IMR-90 (cell line): ENCODE measurements around the gene C1QTNF12. TPM values are rescaled to one million over a fixed set of nuclear protein-coding genes. Genes with fewer than 3 reads are reported as not detected.

Source experiments
- ATAC-seq: fragments of 200-7000 bp; cut with Tn5 transposase; 2 replicates; pipeline ENCODE4 v1.9.1; 2020; ENCODE audit warnings: low read depth, mild to moderate bottlenecking, moderate library complexity
- BruUV-seq: library from RNA; stranded (reverse); fragments of 400-500 nt; replicated peaks from 2 replicates; lab custom pipeline; 2021; lab: Mats Ljungman, UMichigan
- CTCF ChIA-PET: fragments of 300-600 bp; formaldehyde crosslinking; extraction: SDS; loops from one replicate; lab custom pipeline; 2021; ENCODE audit warnings: antibody characterized with exemption; lab: Yijun Ruan, JAX
- POLR2A ChIA-PET: fragments of 300-600 bp; sonication (Branson Sonifier 250); formaldehyde crosslinking; loops from one replicate; lab custom pipeline; 2022; ENCODE audit warnings: antibody characterized with exemption; ENCODE audit not compliant: unreplicated experiment; lab: Charles Lee
- DNase-seq: peaks from one replicate; pipeline ENCODE4 v3.0.0; 2013
- H2AFZ ChIP-seq: replicated peaks from 2 replicates; pipeline ENCODE3; 2013; ENCODE audit warnings: low read length, mild to moderate bottlenecking; ENCODE audit not compliant: poor library complexity
- H2AK5ac ChIP-seq: 2 replicates; pipeline ENCODE4 v1.6.1; 2013; ENCODE audit warnings: low read depth, low read length, inconsistent platforms
- H2AK9ac ChIP-seq: replicated peaks from 2 replicates; pipeline ENCODE3; 2013; ENCODE audit warnings: mild to moderate bottlenecking, low read depth, low read length, moderate library complexity; ENCODE audit not compliant: poor library complexity
- H2BK120ac ChIP-seq: 2 replicates; pipeline ENCODE4 v1.6.1; 2013; ENCODE audit warnings: low read depth, low read length, inconsistent platforms
- H2BK15ac ChIP-seq: 3 replicates; pipeline ENCODE4 v1.6.1; 2013; ENCODE audit warnings: low read depth, low read length, inconsistent platforms
- H2BK20ac ChIP-seq: 2 replicates; pipeline ENCODE4 v1.6.1; 2013; ENCODE audit warnings: low read depth, mild to moderate bottlenecking, inconsistent platforms, low read length, moderate library complexity
- H2BK5ac ChIP-seq: 2 replicates; pipeline ENCODE4 v1.6.1; 2013; ENCODE audit warnings: mild to moderate bottlenecking, low read depth, low read length, inconsistent platforms; ENCODE audit not compliant: poor library complexity, severe bottlenecking
- H3K14ac ChIP-seq: replicated peaks from 2 replicates; pipeline ENCODE4 v1.6.1; 2013; ENCODE audit warnings: low read depth, low read length, inconsistent platforms
- H3K18ac ChIP-seq: 2 replicates; pipeline ENCODE4 v1.6.1; 2013; ENCODE audit warnings: low read depth, low read length, control low read depth
- H3K23ac ChIP-seq: 2 replicates; pipeline ENCODE4 v1.6.1; 2013; ENCODE audit warnings: low read depth, low read length, inconsistent platforms
- H3K27ac ChIP-seq: 2 replicates; pipeline ENCODE4 v1.5.1; 2013; ENCODE audit warnings: mild to moderate bottlenecking, control low read depth, low read length; ENCODE audit not compliant: insufficient read depth
- H3K27me3 ChIP-seq: 2 replicates; pipeline ENCODE4 v1.6.1; 2013; ENCODE audit warnings: low read length; ENCODE audit not compliant: control insufficient read depth, insufficient read depth
- H3K36me3 ChIP-seq: 2 replicates; pipeline ENCODE4 v1.6.1; 2013; ENCODE audit warnings: low read length, mixed read lengths; ENCODE audit not compliant: control insufficient read depth, insufficient read depth
- H3K4ac ChIP-seq: 2 replicates; pipeline ENCODE4 v1.6.1; 2013; ENCODE audit warnings: low read depth, low read length, inconsistent platforms
- H3K4me1 ChIP-seq: 2 replicates; pipeline ENCODE4 v1.6.1; 2013; ENCODE audit warnings: low read length, mixed read lengths; ENCODE audit not compliant: control insufficient read depth, insufficient read depth
- H3K4me2 ChIP-seq: 2 replicates; pipeline ENCODE4 v1.6.1; 2013; ENCODE audit warnings: low read depth, mild to moderate bottlenecking, control low read depth, low read length, moderate library complexity
- H3K4me3 ChIP-seq: 2 replicates; pipeline ENCODE4 v1.5.1; 2013; ENCODE audit warnings: low read depth, mild to moderate bottlenecking, control low read depth, low read length, moderate library complexity; ENCODE audit not compliant: insufficient read depth
- H3K56ac ChIP-seq: 2 replicates; pipeline ENCODE4 v1.6.1; 2013; ENCODE audit warnings: low read length, inconsistent platforms; ENCODE audit not compliant: insufficient read depth; ENCODE audit errors: extremely low read depth
- H3K79me1 ChIP-seq, 2 experiments: 2 replicates each; pipeline ENCODE4 v1.6.1; 2013; ENCODE audit warnings: low read length in 2 of 2, inconsistent platforms in 1 of 2, low read depth in 1 of 2
- H3K9ac ChIP-seq: 2 replicates; pipeline ENCODE4 v1.6.1; 2013; ENCODE audit warnings: low read depth, low read length, control low read depth
- H3K9me1 ChIP-seq: 2 replicates; pipeline ENCODE4 v1.6.1; 2013; ENCODE audit warnings: low read length, inconsistent platforms; ENCODE audit not compliant: insufficient read depth
- H3K9me3 ChIP-seq: 2 replicates; pipeline ENCODE4 v1.6.1; 2013; ENCODE audit warnings: low read length; ENCODE audit not compliant: control insufficient read depth, insufficient read depth
- H4K20me1 ChIP-seq: 2 replicates; pipeline ENCODE4 v1.6.1; 2013; ENCODE audit warnings: low read length, inconsistent platforms; ENCODE audit not compliant: insufficient read depth
- H4K5ac ChIP-seq: 2 replicates; pipeline ENCODE4 v1.6.1; 2013; ENCODE audit warnings: mild to moderate bottlenecking, low read depth, low read length, control low read depth
- H4K8ac ChIP-seq, 2 experiments: 2 replicates each; pipeline ENCODE4 v1.6.1; 2013; ENCODE audit warnings: low read depth in 2 of 2, low read length in 2 of 2, control low read depth in 1 of 2, inconsistent platforms in 1 of 2
- H4K91ac ChIP-seq: 2 replicates; pipeline ENCODE4 v1.6.1; 2013; ENCODE audit warnings: low read depth, low read length, inconsistent platforms; ENCODE audit not compliant: insufficient read depth
- CEBPB ChIP-seq: IDR thresholded peaks from 2 replicates; pipeline ENCODE4 v1.6.1; 2012; ENCODE audit warnings: low read depth, low read length, improper control_type of control experiment
- MAFK ChIP-seq: IDR thresholded peaks from 2 replicates; pipeline ENCODE4 v1.6.1; 2012; ENCODE audit warnings: low read depth, low read length, improper control_type of control experiment
- MXI1 ChIP-seq: IDR thresholded peaks from 2 replicates; pipeline ENCODE4 v1.6.1; 2012; ENCODE audit warnings: low read depth, mild to moderate bottlenecking, low read length, moderate library complexity, borderline replicate concordance
- NFE2L2 ChIP-seq: fragments of 150-350 bp; IDR thresholded peaks from 2 replicates; pipeline ENCODE4 v1.6.1; 2016; ENCODE audit warnings: low read depth, mild to moderate bottlenecking, low read length
- POLR2A ChIP-seq: IDR thresholded peaks from 2 replicates; pipeline ENCODE4 v1.6.1; 2012; ENCODE audit warnings: mild to moderate bottlenecking, low read depth, low read length
- RAD21 ChIP-seq: IDR thresholded peaks from 2 replicates; pipeline ENCODE4 v1.6.1; 2012; ENCODE audit warnings: low read length, improper control_type of control experiment
- RCOR1 ChIP-seq: IDR thresholded peaks from 2 replicates; pipeline ENCODE4 v1.6.1; 2012; ENCODE audit warnings: mild to moderate bottlenecking, low read length, improper control_type of control experiment; ENCODE audit not compliant: insufficient replicate concordance
- RFX5 ChIP-seq: IDR thresholded peaks from 2 replicates; pipeline ENCODE4 v1.8.0; 2012; ENCODE audit warnings: low read depth, mild to moderate bottlenecking, low read length, moderate library complexity
- SMC3 ChIP-seq: fragments of 150-350 bp; IDR thresholded peaks from 2 replicates; pipeline ENCODE4 v1.6.1; 2016; ENCODE audit warnings: low read depth, mild to moderate bottlenecking, antibody characterized with exemption, low read length, moderate library complexity
- WGBS, 2 experiments: methylation state at CpG; one replicate each; pipeline versions ENCODE4 v1.1.5 to v1.1.7; 2013; ENCODE audit warnings: missing lambda C conversion rate in 2 of 2; ENCODE audit not compliant: insufficient read length in 1 of 2; ENCODE audit errors: extremely low coverage in 2 of 2; 5-methylcytosine and 5-hydroxymethylcytosine counted together
- dilution Hi-C: fragments of 300-500 bp; cut with HindIII; formaldehyde crosslinking; loops from one replicate; pipeline ENCODE4 v1.14.3; 2018; ENCODE audit warnings: low sequenced_read_pairs; ENCODE audit not compliant: unreplicated experiment
- in situ Hi-C: fragments of 300-500 bp; cut with MboI; formaldehyde crosslinking; loops from 3 replicates; pipeline ENCODE4 v1.14.3; 2019; ENCODE audit warnings: low sequenced_read_pairs, inconsistent platforms, mixed read lengths
- intact Hi-C: fragments of 100-400 bp; cut with micrococcal nuclease; formaldehyde crosslinking; loops from 2 replicates; pipeline ENCODE4 v1.10.0; 2022
- polyA plus RNA-seq, 3 experiments: library from polyadenylated mRNA; depleted of rRNA; stranded (reverse); fragments of >200 nt; gene quantifications; 2 replicates each; pipeline ENCODE4 v1.2.3, GENCODE V29; 2012; ENCODE audit warnings: low replicate concordance in 1 of 3
- total RNA-seq: library from RNA; depleted of rRNA; stranded (reverse); fragments of >200 nt; gene quantifications from 2 replicates; pipeline ENCODE4 v1.2.3, GENCODE V29; 2012
- TF ChIP-seq, protein P1 (sequence below): fragments of 150-350 bp; IDR thresholded peaks from 2 replicates; pipeline ENCODE4 v1.6.1; 2017; ENCODE audit warnings: mild to moderate bottlenecking, antibody characterized with exemption, low read length, low read depth
- TF ChIP-seq, protein P2 (sequence below): fragments of 150-350 bp; IDR thresholded peaks from 2 replicates; pipeline ENCODE4 v1.6.1; 2016; ENCODE audit warnings: low read depth, mild to moderate bottlenecking, low read length, moderate library complexity, borderline replicate concordance
- TF ChIP-seq, protein P3 (sequence below): conservative IDR thresholded peaks from 2 replicates; pipeline ENCODE4 v1.5.1; 2012; ENCODE audit warnings: mild to moderate bottlenecking, low read depth, low read length, improper control_type of control experiment

The C1QTNF12 gene
- total and polyA plus RNA-seq, 2 of the 4 experiments (the other 2 are of a cell fraction) = 0.36 to 1.1 TPM

GRCh38 chr1:1212780-1213344 is 33.7 kb downstream of the C1QTNF12 start:
- Histone ChIP-seq H3K4ac (no peak overlapping the region), H3K14ac (no peak overlapping the region), H2BK20ac (no peak overlapping the region), H3K4me2 (no peak overlapping the region), H4K20me1 (peaks cover 8% of the 10 kb centered on the region), H2BK15ac (no peak overlapping the region), H2AK5ac (no peak overlapping the region), H4K91ac (no peak overlapping the region), H2AFZ (no peak overlapping the region), H2AK9ac (no peak overlapping the region), H3K36me3 (peaks cover 18% of the 10 kb centered on the region), H2BK120ac (no peak overlapping the region), H3K27ac (no peak overlapping the region), H2BK5ac (no peak overlapping the region), H4K8ac (no peak overlapping the region), H3K9me1 (no peaks in the 10 kb centered on the region), H4K5ac (no peak overlapping the region), H3K27me3 (no peaks in the 10 kb centered on the region), H3K4me1 (peaks cover 9% of the 10 kb centered on the region), H3K9ac (no peak overlapping the region), H3K9me3 (no peaks in the 10 kb centered on the region), H3K56ac (no peak overlapping the region), H3K4me3 (no peak overlapping the region), H3K23ac (no peak overlapping the region), H3K18ac (no peak overlapping the region), H3K79me1 (0 out of 4 replicates have a peak, but pooled peaks cover 0 to 6% of the 10 kb centered on the region in 2 experiments)
- CTCF ChIA-PET = no interaction called here
- POLR2A ChIA-PET = no interaction called here
- dilution Hi-C loops = no loop called here
- no TSS peak for BruUV-seq
- DNase-seq (peak; percentile 11), ATAC-seq (no peak)
- intact Hi-C loops = no loop called here
- 66% methylated on average over 10 of the region's 24 CpGs; no CpG with 5 or more reads in 1 of the 2 experiments for WGBS, 2 experiments
- TF ChIP-seq, protein P1, sequence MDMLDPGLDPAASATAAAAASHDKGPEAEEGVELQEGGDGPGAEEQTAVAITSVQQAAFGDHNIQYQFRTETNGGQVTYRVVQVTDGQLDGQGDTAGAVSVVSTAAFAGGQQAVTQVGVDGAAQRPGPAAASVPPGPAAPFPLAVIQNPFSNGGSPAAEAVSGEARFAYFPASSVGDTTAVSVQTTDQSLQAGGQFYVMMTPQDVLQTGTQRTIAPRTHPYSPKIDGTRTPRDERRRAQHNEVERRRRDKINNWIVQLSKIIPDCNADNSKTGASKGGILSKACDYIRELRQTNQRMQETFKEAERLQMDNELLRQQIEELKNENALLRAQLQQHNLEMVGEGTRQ = no peak
- TF ChIP-seq RCOR1 (no peak), RAD21 (no peak), CEBPB (no peak), MXI1 (no peak), SMC3 (no peak), POLR2A (no peak), NFE2L2 (no peak), RFX5 (no peak), MAFK (no peak)
- TF ChIP-seq, protein P2, sequence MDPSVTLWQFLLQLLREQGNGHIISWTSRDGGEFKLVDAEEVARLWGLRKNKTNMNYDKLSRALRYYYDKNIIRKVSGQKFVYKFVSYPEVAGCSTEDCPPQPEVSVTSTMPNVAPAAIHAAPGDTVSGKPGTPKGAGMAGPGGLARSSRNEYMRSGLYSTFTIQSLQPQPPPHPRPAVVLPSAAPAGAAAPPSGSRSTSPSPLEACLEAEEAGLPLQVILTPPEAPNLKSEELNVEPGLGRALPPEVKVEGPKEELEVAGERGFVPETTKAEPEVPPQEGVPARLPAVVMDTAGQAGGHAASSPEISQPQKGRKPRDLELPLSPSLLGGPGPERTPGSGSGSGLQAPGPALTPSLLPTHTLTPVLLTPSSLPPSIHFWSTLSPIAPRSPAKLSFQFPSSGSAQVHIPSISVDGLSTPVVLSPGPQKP = no peak
- TF ChIP-seq, protein P3, sequence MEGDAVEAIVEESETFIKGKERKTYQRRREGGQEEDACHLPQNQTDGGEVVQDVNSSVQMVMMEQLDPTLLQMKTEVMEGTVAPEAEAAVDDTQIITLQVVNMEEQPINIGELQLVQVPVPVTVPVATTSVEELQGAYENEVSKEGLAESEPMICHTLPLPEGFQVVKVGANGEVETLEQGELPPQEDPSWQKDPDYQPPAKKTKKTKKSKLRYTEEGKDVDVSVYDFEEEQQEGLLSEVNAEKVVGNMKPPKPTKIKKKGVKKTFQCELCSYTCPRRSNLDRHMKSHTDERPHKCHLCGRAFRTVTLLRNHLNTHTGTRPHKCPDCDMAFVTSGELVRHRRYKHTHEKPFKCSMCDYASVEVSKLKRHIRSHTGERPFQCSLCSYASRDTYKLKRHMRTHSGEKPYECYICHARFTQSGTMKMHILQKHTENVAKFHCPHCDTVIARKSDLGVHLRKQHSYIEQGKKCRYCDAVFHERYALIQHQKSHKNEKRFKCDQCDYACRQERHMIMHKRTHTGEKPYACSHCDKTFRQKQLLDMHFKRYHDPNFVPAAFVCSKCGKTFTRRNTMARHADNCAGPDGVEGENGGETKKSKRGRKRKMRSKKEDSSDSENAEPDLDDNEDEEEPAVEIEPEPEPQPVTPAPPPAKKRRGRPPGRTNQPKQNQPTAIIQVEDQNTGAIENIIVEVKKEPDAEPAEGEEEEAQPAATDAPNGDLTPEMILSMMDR = no peak
- in situ Hi-C loops = no loop called here
